Smooth muscle cell of bladder (primary cell): Measurements from ENCODE around the gene SMIM8. TPM values are rescaled to one million over a fixed set of nuclear protein-coding genes. Genes with fewer than 3 reads are reported as not detected.

Source experiments
- total RNA-seq: library from RNA; depleted of rRNA; stranded (reverse); fragments of >200 nt; gene quantifications from 2 replicates; pipeline ENCODE4 v1.2.3, GENCODE V29; 2014

SMIM8 gene, protein sequence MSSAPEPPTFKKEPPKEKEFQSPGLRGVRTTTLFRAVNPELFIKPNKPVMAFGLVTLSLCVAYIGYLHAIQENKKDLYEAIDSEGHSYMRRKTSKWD
- 3.6 and 4.1 TPM in 2 replicates for total RNA-seq

DNA sequence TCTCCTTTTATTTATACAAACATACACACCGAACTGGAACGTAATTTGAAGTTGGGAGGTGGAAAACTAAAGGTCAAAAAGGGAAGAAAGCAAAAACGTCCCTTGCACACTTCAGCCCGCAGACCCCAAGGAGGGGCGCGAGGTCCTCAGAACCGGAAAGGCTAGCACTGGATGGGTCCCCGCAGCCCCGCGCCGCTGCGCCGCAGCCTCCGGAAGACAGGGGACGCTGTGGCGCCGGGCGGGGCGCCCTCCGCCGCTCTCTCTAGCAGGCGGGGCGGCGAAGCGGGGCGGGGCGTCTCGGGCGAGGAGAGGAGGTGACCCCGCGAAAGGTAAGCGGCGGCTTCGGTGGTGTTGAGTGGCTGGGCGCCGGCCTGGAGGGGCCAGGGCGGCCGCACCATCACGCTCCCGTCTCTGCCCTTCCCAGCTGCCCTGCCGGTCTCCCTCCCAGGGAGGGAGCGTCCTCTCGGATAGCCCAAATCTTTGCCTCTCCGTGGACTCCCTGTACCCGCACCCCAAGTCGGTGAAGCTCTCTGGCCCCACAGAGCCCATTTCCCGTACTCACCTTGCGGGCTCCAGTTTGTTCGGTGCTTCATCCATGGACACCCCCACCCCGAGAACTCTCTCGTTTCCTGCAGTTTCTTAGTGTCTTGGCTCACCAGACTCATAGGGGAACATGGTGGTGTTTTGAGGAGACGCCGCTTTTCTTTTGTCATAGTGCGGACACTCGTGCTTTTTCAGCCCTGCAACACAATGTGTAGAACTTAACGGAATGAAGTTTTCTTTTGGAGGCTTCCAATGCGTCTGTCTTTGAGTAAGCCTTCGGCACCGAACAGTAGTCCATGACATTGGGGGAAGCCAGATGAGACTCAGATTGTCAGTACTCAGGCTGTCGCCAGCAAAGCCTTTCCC is at the start of gene SMIM8:
Gene SMIM8, plus strand, starts transcription at position 285 of the 909 bp plus-strand sequence. CDS start 14,444 bp downstream, outside the sequence.

DNA sequence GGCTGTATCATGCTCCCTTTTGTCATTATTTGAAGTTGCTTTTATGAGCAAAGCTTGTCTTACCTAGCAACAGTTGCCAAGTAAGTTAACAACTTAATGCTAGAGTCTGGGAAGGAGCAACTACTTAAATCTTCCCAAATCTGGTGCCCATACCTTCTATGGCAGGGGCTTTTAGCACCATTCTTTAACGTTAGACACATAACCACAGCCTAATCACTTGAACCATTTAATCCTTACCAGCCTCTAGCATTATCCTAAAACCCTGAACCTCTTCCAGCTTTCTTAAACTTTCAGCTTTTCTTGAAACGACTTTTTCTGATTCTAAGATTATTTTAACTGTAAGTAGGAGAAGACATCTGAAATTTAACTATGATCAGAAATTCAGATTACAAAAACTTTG is 22.3 kb downstream of the SMIM8 start, which contains the start of gene C6orf163:
Gene C6orf163, plus strand, starts transcription at position 83 of the 400 bp plus-strand sequence. Its CDS starts 287 bp downstream, at position 370.

Other genes with a start within 250 kb of the SMIM8 start
- 0.09 TPM in 1 of 2 replicates, not detected in the other for gene CGA, start 227.5 kb upstream of the SMIM8 start, total RNA-seq
- 20.2 and 26.8 TPM in 2 replicates for gene ZNF292, start 167.0 kb upstream of the SMIM8 start, total RNA-seq
- not detected in 2 replicates for gene GJB7, start 6.7 kb downstream of the SMIM8 start, total RNA-seq
- gene C6orf163, start 22.2 kb downstream of the SMIM8 start, total RNA-seq: 1.1 and 1.8 TPM in 2 replicates
- under 0.01 and 0.09 TPM in 2 replicates for gene CFAP206, start 85.4 kb downstream of the SMIM8 start, total RNA-seq
- gene SLC35A1, start 150.4 kb downstream of the SMIM8 start, total RNA-seq: 16.9 and 17.1 TPM in 2 replicates